Activated naive CD4-positive, alpha-beta T cell treated with anti-CD3 and anti-CD28 coated beads for 36 hours (primary cell): ENCODE results near the gene ABCB8. TPM values are rescaled to one million over a fixed set of nuclear protein-coding genes. Genes with fewer than 3 reads are reported as not detected.
"Not testable (repeated sequence)": the region's sequence is repeated elsewhere in the genome, so short reads cannot be mapped to it uniquely, and the experiment has no call there.

Source experiments
- CTCF ChIA-PET: fragments of 350-600 bp; sonication (Branson Sonifier 250); formaldehyde crosslinking; loops from one replicate; lab custom pipeline; 2021; ENCODE audit warnings: antibody characterized with exemption; lab: Charles Lee
- DNase-seq: peaks from one replicate; pipeline ENCODE4 v3.0.0-alpha.2; 2020
- H3K27ac Mint-ChIP-seq: one replicate; pipeline ENCODE4 v1.8.0; 2021; ENCODE audit warnings: mild to moderate bottlenecking, mixed read lengths
- H3K27me3 Mint-ChIP-seq: one replicate; pipeline ENCODE4 v1.8.0; 2021; ENCODE audit warnings: low read depth, mixed read lengths
- H3K36me3 Mint-ChIP-seq: one replicate; pipeline ENCODE4 v1.8.0; 2021; ENCODE audit warnings: low read depth, mixed read lengths
- H3K4me1 Mint-ChIP-seq: one replicate; pipeline ENCODE4 v1.8.0; 2021; ENCODE audit warnings: low read depth, mixed read lengths
- H3K4me3 Mint-ChIP-seq: one replicate; pipeline ENCODE4 v1.8.0; 2021; ENCODE audit warnings: mild to moderate bottlenecking, moderate library complexity, mixed read lengths
- H3K9me3 Mint-ChIP-seq: one replicate; pipeline ENCODE4 v1.8.0; 2021; ENCODE audit warnings: mixed read lengths
- intact Hi-C: fragments of 100-400 bp; cut with micrococcal nuclease; formaldehyde crosslinking; loops from one replicate; pipeline ENCODE4 v1.15.1; 2023
- total RNA-seq, 2 experiments: library from RNA; stranded (reverse); gene quantifications; one replicate each; pipeline ENCODE4 v1.2.3, GENCODE V29; 2021

ABCB8 gene
- total RNA-seq, 2 experiments from 2014 or later = 41.3 to 47.8 TPM

GRCh38 chr7:151027728-151028130, 521 bp upstream of the ABCB8 start:
- Mint-ChIP-seq H3K27ac (peak overlapping the region; percentile 90), H3K4me1 (peaks cover 20% of the 10 kb centered on the region), H3K4me3 (peak overlapping the region; percentile 91)
- intact Hi-C loops = loop anchor here (1.0 to 2.0 kb wide), 4 partner anchors 31 to 199 kb away; partner anchors contain the start of genes ABCF2 and FASTK
- DNase-seq, H3K36me3 Mint-ChIP-seq, H3K9me3 Mint-ChIP-seq, H3K27me3 Mint-ChIP-seq: not testable (repeated sequence)
- CTCF ChIA-PET = interaction anchor here (0.6 to 2.7 kb wide), 5 partner anchors 9 to 270 kb away, joined by 3 to 12 read pairs (median 8); no protein-coding TSS in a partner anchor

GRCh38 chr7:151028948-151029501, 775 bp downstream of the ABCB8 start:
- no peaks in the 10 kb centered on the region for H3K27me3 Mint-ChIP-seq
- CTCF ChIA-PET = interaction anchor here (1.4 to 2.7 kb wide), 2 partner anchors 10 kb away, joined by 8 to 12 read pairs; no protein-coding TSS in a partner anchor

GRCh38 chr7:151031011-151031410, 2.8 kb downstream of the ABCB8 start:
- peaks cover 9% of the 10 kb centered on the region for H3K36me3 Mint-ChIP-seq
- intact Hi-C loops = no loop called here
- H3K27me3 Mint-ChIP-seq = no peaks in the 10 kb centered on the region
- H3K4me1 Mint-ChIP-seq = peaks cover 20% of the 10 kb centered on the region
- H3K9me3 Mint-ChIP-seq = no peaks in the 10 kb centered on the region
- H3K4me3 Mint-ChIP-seq = no peak overlapping the region
- DNase-seq = no peak
- no peak overlapping the region for H3K27ac Mint-ChIP-seq
- CTCF ChIA-PET = interaction anchor here (0.6 to 1.0 kb wide), 2 partner anchors 28 to 81 kb away, joined by 4 read pairs; no protein-coding TSS in a partner anchor

More at GRCh38 chr7:151028948-151029501, 775 bp downstream of the ABCB8 start:
- Mint-ChIP-seq H3K36me3 (peaks cover 5% of the 10 kb centered on the region), H3K9me3 (no peaks in the 10 kb centered on the region), H3K4me3 (peak overlapping the region; percentile 91), H3K27ac (peak overlapping the region; percentile 90), H3K4me1 (peaks cover 20% of the 10 kb centered on the region)
- intact Hi-C loops = loop anchor here (1.0 to 2.0 kb wide), 4 partner anchors 29 to 198 kb away; partner anchors contain the start of genes ABCF2 and FASTK
- no peak for DNase-seq

GRCh38 chr7:151032936-151033863, 5.0 kb downstream of the ABCB8 start:
- CTCF ChIA-PET = interaction anchor here (0.6 to 1.1 kb wide), 4 partner anchors 23 to 680 kb away, joined by 3 to 4 read pairs (median 3); no protein-coding TSS in a partner anchor
- no peak for DNase-seq
- H3K36me3 Mint-ChIP-seq = peaks cover 9% of the 10 kb centered on the region
- H3K9me3 Mint-ChIP-seq = no peaks in the 10 kb centered on the region
- H3K4me1 Mint-ChIP-seq = peaks cover 10% of the 10 kb centered on the region
- H3K27me3 Mint-ChIP-seq = no peaks in the 10 kb centered on the region
- no peak overlapping the region for H3K4me3 Mint-ChIP-seq
- intact Hi-C loops = no loop called here
- no peak overlapping the region for H3K27ac Mint-ChIP-seq

DNA sequence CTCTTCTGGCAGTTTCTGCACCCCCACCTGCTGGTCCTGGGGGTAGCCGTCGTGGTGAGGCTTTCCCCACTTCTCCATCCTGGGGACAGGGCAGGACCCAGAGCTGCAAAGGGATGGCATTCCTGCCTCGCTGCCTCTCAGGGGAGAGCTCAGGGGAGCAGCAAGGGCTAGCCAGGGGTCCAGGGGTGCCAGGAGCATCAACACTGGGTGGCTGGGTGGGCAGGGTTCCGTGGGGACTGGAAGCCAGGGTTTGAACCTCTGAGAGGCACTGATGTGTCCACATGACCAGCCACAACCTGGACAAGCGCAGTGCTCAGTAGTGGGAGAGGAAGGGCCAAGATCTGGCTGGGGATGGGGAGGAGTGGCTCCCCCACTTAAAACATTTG, 5.6 kb downstream of the ABCB8 start:
- intact Hi-C loops = no loop called here
- no peak overlapping the region for H3K4me3 Mint-ChIP-seq
- H3K36me3 Mint-ChIP-seq = peaks cover 7% of the 10 kb centered on the region
- DNase-seq = no peak
- H3K4me1 Mint-ChIP-seq = peaks cover 12% of the 10 kb centered on the region
- CTCF ChIA-PET = interaction anchor here (1.1 kb wide), 1 partner anchor 77 kb away, joined by 3 read pairs; no protein-coding TSS in a partner anchor
- H3K27me3 Mint-ChIP-seq = no peaks in the 10 kb centered on the region
- H3K27ac Mint-ChIP-seq = no peak overlapping the region
- no peaks in the 10 kb centered on the region for H3K9me3 Mint-ChIP-seq

GRCh38 chr7:151034312-151035025, 6.2 kb downstream of the ABCB8 start:
- Mint-ChIP-seq H3K27me3 (no peaks in the 10 kb centered on the region), H3K36me3 (peaks cover 7% of the 10 kb centered on the region), H3K4me3 (no peak overlapping the region), H3K4me1 (peaks cover 14% of the 10 kb centered on the region), H3K27ac (no peak overlapping the region), H3K9me3 (no peaks in the 10 kb centered on the region)
- no peak for DNase-seq
- intact Hi-C loops = no loop called here
- CTCF ChIA-PET = interaction anchor here (1.1 to 2.3 kb wide), 2 partner anchors 16 to 76 kb away, joined by 3 to 4 read pairs; no protein-coding TSS in a partner anchor

- CTCF ChIA-PET = interaction anchor here (2.3 kb wide), 1 partner anchor 17 kb away, joined by 4 read pairs; no protein-coding TSS in a partner anchor
- Mint-ChIP-seq H3K4me1 (peaks cover 16% of the 10 kb centered on the region), H3K4me3 (no peak overlapping the region), H3K27ac (no peak overlapping the region), H3K27me3 (no peaks in the 10 kb centered on the region), H3K9me3 (no peaks in the 10 kb centered on the region), H3K36me3 (peaks cover 4% of the 10 kb centered on the region)
- intact Hi-C loops = no loop called here
- no peak for DNase-seq
Observed at GRCh38 chr7:151035026-151035717, 6.9 kb downstream of the ABCB8 start.

- Mint-ChIP-seq H3K4me1 (peaks cover 16% of the 10 kb centered on the region), H3K9me3 (no peaks in the 10 kb centered on the region), H3K36me3 (peaks cover 4% of the 10 kb centered on the region), H3K27ac (no peak overlapping the region), H3K4me3 (no peak overlapping the region), H3K27me3 (no peaks in the 10 kb centered on the region)
- CTCF ChIA-PET = interaction anchor here (2.3 kb wide), 1 partner anchor 17 kb away, joined by 4 read pairs; no protein-coding TSS in a partner anchor
- intact Hi-C loops = no loop called here
- DNase-seq = no peak
Observed at GRCh38 chr7:151035902-151036301, 7.7 kb downstream of the ABCB8 start.

DNA sequence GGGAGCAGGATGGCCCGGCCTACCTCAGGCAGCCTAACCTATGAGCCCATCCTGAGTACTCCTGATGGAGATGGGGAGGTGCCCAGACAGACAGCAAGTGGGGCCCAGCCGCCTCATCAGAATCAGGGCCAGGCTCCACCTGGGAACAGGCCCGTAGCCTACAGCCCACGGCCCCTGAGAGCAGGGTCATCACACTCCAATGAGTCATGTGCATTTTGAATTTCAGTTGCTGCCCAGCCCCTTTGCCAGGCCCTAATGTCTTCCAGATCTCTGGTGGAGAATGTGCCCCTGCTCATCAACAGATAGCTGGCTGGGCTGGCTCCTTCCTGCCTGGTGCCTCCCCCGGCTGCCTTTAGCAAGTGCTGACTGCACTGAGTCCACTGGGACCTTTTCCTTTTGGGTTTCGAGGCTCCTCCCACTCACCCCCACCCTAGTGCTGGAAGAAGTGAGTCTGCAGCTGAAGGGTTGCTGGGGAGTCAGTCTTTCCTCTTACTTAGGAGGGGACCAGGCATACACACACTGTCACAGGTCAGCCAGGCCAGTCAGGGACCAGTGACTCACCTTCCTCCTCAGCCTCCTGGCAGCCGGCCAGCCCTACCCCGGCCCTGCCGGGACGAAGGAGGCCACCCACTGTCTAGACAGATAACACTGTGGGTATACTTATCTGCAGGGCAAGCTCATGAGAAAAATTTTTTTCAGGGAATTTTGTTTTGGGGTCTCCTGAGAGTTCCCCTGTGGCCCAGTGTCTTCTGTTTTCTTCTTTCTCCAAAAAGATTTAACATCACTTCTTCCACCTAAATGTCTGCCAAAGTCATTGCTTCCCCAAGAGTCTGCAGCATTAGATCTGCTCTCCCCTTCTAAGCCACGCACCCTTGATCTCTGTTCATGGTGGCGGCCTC, 10.9 kb downstream of the ABCB8 start:
- Mint-ChIP-seq H3K36me3 (peaks cover 4% of the 10 kb centered on the region), H3K27ac (peak overlapping the region; percentile 35), H3K4me3 (no peak overlapping the region), H3K27me3 (no peaks in the 10 kb centered on the region), H3K9me3 (no peaks in the 10 kb centered on the region), H3K4me1 (peaks cover 16% of the 10 kb centered on the region)
- DNase-seq = peak; percentile 80
- CTCF ChIA-PET = interaction anchor here (1.0 to 1.3 kb wide), 2 partner anchors 11 to 29 kb away, joined by 3 to 8 read pairs; partner anchors contain the start of gene ABCB8
- intact Hi-C loops = loop anchor here (1.0 kb wide), 1 partner anchor 19 kb away; no protein-coding TSS in a partner anchor

GRCh38 chr7:151039850-151040548, 11.7 kb downstream of the ABCB8 start:
- Mint-ChIP-seq H3K36me3 (peaks cover 4% of the 10 kb centered on the region), H3K9me3 (no peaks in the 10 kb centered on the region), H3K4me3 (no peak overlapping the region), H3K4me1 (peaks cover 16% of the 10 kb centered on the region), H3K27ac (no peak overlapping the region), H3K27me3 (no peaks in the 10 kb centered on the region)
- CTCF ChIA-PET = no interaction called here
- DNase-seq = no peak
- intact Hi-C loops = loop anchor here (1.0 kb wide), 1 partner anchor 18 kb away; no protein-coding TSS in a partner anchor
